BLaER1 treated with 17β-estradiol and CSF1 and Interleukin-3, amounts not matched to agents 10 nM and 100 nM (cell line): ENCODE results near the gene PTPA.
"Not testable (repeated sequence)": the region's sequence is repeated elsewhere in the genome, so short reads cannot be mapped to it uniquely, and the experiment has no call there.

Experiments
- H3K27ac ChIP-seq, 11 experiments: shearing (Covaris generic); formaldehyde crosslinking; 2 replicates each; pipeline ENCODE4 v1.8.1; 2022
- H3K27me3 ChIP-seq, 11 experiments: shearing (Covaris generic); formaldehyde crosslinking; 2 replicates each; pipeline ENCODE4 v1.8.1; 2022
- H3K36me3 ChIP-seq, 11 experiments: shearing (Covaris generic); formaldehyde crosslinking; 2 replicates each; pipeline ENCODE4 v1.8.1; 2022
- H3K4me1 ChIP-seq, 10 experiments: shearing (Covaris generic); formaldehyde crosslinking; 2 replicates each; pipeline ENCODE4 v1.8.1; 2022
- H3K4me2 ChIP-seq, 11 experiments: shearing (Covaris generic); formaldehyde crosslinking; 2 replicates each; pipeline ENCODE4 v1.8.1; 2022
- H3K4me3 ChIP-seq, 10 experiments: shearing (Covaris generic); formaldehyde crosslinking; 2 replicates each; pipeline ENCODE4 v1.8.1; 2022
- H3K9ac ChIP-seq, 11 experiments: shearing (Covaris generic); formaldehyde crosslinking; 2 replicates each; pipeline ENCODE4 v1.8.1; 2022
- H3K9me3 ChIP-seq, 11 experiments: shearing (Covaris generic); formaldehyde crosslinking; replicated peaks in 1 of 11; 2 replicates each; pipeline ENCODE4 v1.8.1; 2022
- H4K20me1 ChIP-seq, 11 experiments: shearing (Covaris generic); formaldehyde crosslinking; 2 replicates each; pipeline ENCODE4 v1.8.1; 2022
- Cebpa-rat ChIP-seq, 11 experiments: shearing (Covaris generic); IDR thresholded peaks; 2 replicates each; pipeline ENCODE4 v1.8.1; 2022

PTPA gene

DNA sequence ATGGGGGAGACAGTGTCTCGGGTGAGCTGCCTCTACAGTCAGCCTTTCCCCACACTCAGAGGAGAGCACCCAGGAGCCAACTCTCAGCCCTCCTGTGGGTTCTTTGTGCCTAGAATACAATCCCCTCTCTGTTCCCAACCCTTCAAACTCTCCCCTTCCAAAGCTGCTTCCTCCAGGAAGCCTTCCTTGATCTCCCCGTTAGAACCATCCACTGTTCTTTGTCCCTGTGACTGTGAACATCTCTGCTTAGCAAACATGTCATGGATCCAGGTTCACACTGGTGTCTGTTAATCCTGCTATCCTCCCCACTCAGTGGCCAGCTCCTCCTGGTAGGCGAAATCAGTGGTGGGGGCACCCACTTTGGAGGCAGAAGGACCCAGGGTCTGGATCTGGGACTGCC is 83.0 kb downstream of the PTPA start:
- H3K36me3 ChIP-seq: no peaks in the 10 kb centered on the region
- no peak for TF ChIP-seq Cebpa-rat (IDR thresholded peaks at IDR 0.05)
- no peak overlapping the region for H3K9ac ChIP-seq
- H3K27me3 ChIP-seq: no peaks in the 10 kb centered on the region
- H3K4me1 ChIP-seq: peaks cover 0 to 14% (median 6%) of the 10 kb centered on the region in 10 experiments; a peak in 10 of 20 replicates
- peaks cover 9 to 19% (median 17%) of the 10 kb centered on the region in 11 experiments; a peak in 21 of 22 replicates for H3K9me3 ChIP-seq
- H4K20me1 ChIP-seq: no peaks in the 10 kb centered on the region
- H3K4me2 ChIP-seq: no peak overlapping the region
- H3K27ac ChIP-seq: no peak overlapping the region
- no peak overlapping the region for H3K4me3 ChIP-seq

DNA sequence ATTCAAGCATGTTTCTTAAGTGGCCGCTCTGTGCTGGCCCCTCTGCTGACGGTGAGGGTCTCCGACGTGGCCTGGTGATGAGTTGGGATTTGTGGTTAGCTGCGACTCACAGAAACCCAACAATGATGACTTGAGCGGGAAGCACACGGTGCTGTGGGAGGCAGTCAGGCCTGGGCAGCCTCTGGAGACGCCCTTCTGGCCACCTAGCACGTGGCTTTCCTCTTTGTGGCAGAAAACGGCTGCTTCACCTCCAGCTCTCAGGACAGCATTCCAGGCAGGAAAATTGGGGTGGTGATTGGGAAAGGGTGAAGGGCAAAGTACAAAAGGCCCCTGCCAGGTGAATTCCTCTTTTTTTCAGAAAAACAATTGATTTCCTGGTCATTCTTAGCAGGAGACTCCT is 84.4 kb downstream of the PTPA start:
- Histone ChIP-seq H3K27ac (no peak overlapping the region), H3K4me2 (peak overlapping the region in 1 of 11 experiments; percentile 2; a peak in 1 of 22 replicates), H3K9me3 (peaks cover 9 to 22% (median 17%) of the 10 kb centered on the region in 11 experiments; a peak in 21 of 22 replicates), H3K4me3 (no peak overlapping the region), H3K9ac (no peak overlapping the region), H3K27me3 (no peaks in the 10 kb centered on the region), H3K4me1 (peaks cover 0 to 15% (median 6%) of the 10 kb centered on the region in 10 experiments; a peak in 10 of 20 replicates), H3K36me3 (no peaks in the 10 kb centered on the region), H4K20me1 (no peaks in the 10 kb centered on the region)
- no peak for TF ChIP-seq Cebpa-rat (IDR thresholded peaks at IDR 0.05)

DNA sequence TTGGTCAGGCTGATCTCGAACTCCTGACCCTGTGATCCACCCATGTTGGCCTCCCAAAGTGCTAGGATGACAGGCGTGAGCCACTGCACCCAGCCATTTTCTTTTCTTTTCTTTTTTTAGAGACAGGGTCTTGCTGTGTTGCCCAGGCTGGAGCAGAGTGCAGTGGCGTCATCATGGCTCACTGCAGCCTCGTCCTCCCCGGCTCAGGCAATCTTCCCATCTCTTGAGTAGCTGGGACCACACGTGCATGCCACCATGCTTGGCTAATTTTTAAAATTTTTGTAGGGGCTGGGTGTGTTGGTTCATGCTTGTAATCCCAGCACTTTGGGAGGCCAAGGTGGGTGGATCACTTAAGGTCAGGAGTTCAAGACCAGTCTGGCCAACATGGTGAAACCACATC is 85.8 kb downstream of the PTPA start:
- Histone ChIP-seq H3K4me1 (peaks cover 0 to 22% (median 6%) of the 10 kb centered on the region in 10 experiments; a peak in 10 of 20 replicates), H3K9me3 (peaks cover 6 to 15% (median 9%) of the 10 kb centered on the region in 11 experiments; a peak in 21 of 22 replicates)
- not testable (repeated sequence) for H4K20me1 ChIP-seq, H3K27ac ChIP-seq, H3K27me3 ChIP-seq, H3K9ac ChIP-seq, H3K4me3 ChIP-seq, H3K36me3 ChIP-seq, H3K4me2 ChIP-seq

DNA sequence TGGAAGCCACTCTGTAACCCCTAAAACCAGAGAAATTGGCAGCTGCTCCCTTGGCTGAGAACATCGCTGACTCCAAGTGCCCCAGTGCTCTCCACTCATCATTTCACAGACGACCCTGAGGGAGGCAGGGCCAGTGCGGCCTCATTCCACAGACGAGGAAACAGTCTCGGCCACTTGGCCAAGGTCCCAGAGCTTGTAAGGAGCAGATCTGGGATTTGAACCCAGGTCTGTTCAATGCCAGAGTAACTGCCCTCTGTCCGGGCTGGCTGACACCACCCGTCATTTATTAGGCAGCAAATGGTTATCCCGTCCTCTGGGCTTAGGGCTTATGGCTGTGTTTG is 86.7 kb downstream of the PTPA start:
- H4K20me1 ChIP-seq: no peaks in the 10 kb centered on the region
- no peaks in the 10 kb centered on the region for H3K36me3 ChIP-seq
- H3K27me3 ChIP-seq: no peaks in the 10 kb centered on the region
- H3K4me3 ChIP-seq: no peak overlapping the region
- H3K9ac ChIP-seq: no peak overlapping the region; a peak in 1 of 22 replicates
- no peak for TF ChIP-seq Cebpa-rat (IDR thresholded peaks at IDR 0.05)
- H3K27ac ChIP-seq: no peak overlapping the region
- H3K9me3 ChIP-seq: peaks cover 0 to 8% (median 0%) of the 10 kb centered on the region in 11 experiments; a peak in 2 of 22 replicates
- H3K4me1 ChIP-seq: peaks cover 0 to 24% (median 6%) of the 10 kb centered on the region in 10 experiments; a peak in 11 of 20 replicates
- peak overlapping the region in 3 of 11 experiments; percentile 21 to 31 (median 28); a peak in 4 of 22 replicates for H3K4me2 ChIP-seq
